ENCODE data around the gene NARF. TPM values are rescaled to one million over a fixed set of nuclear protein-coding genes. Genes with fewer than 3 reads are reported as not detected.
A peak's percentile ranks its signal among the peaks of the same experiment; 100 is the strongest.

NARF gene
- total and polyA plus RNA-seq, 2 donors from 2014 or later = 29.1 to 45.8 TPM

DNA sequence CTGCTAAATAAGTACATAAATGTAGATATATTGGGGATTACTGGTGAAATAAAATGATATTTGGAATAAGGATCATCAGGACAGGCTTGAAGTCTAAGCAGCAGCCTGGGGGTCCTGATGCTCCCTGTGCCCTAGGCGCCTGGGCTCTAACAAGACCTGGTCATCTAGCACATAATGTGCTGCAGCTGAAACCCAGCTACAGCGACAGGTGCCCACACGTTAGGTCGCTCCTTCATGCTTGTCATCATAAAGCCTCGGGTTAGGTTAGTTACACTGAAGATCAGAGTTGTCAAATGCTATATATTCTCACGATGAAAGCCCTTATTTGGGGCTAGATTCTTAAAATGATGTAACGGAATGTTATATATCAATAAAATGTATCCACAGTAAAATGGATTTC, 11.5 kb downstream of the NARF start:
- Histone ChIP-seq H3K4me1 (ENCODE audit: control insufficient read depth in 2 of 3, insufficient read depth in 2 of 3, low read depth in 1 of 3, low read length in 3 of 3) (no peaks in the 10 kb centered on the region), H3K27ac (ENCODE audit: low read depth in 2 of 2, low read length in 2 of 2) (no peak overlapping the region), H3K9ac (ENCODE audit: low read length in 3 of 3) (no peak overlapping the region), H3K27me3 (ENCODE audit: control insufficient read depth, insufficient read depth, low read length) (no peaks in the 10 kb centered on the region), H3K4me3 (ENCODE audit: low read length in 3 of 3) (no peak overlapping the region), H3K9me3 (ENCODE audit: control insufficient read depth in 2 of 3, insufficient read depth in 1 of 3, low read length in 3 of 3) (no peaks in the 10 kb centered on the region), H3K36me3 (ENCODE audit: control insufficient read depth in 2 of 3, insufficient read depth in 3 of 3, low read length in 3 of 3) (peaks cover 2 to 23% (median 9%) of the 10 kb centered on the region in 3 donors)
- FAIRE-seq = no peak
- intact Hi-C loops (cut with DNase I) = no loop called here
- peak in 1 of 5 donors; percentile 17 for DNase-seq
- TF ChIP-seq, protein P1, sequence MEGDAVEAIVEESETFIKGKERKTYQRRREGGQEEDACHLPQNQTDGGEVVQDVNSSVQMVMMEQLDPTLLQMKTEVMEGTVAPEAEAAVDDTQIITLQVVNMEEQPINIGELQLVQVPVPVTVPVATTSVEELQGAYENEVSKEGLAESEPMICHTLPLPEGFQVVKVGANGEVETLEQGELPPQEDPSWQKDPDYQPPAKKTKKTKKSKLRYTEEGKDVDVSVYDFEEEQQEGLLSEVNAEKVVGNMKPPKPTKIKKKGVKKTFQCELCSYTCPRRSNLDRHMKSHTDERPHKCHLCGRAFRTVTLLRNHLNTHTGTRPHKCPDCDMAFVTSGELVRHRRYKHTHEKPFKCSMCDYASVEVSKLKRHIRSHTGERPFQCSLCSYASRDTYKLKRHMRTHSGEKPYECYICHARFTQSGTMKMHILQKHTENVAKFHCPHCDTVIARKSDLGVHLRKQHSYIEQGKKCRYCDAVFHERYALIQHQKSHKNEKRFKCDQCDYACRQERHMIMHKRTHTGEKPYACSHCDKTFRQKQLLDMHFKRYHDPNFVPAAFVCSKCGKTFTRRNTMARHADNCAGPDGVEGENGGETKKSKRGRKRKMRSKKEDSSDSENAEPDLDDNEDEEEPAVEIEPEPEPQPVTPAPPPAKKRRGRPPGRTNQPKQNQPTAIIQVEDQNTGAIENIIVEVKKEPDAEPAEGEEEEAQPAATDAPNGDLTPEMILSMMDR (IDR thresholded peaks at IDR 0.05; ENCODE audit: borderline replicate concordance, extremely low read depth, insufficient read depth) = no peak

DNA sequence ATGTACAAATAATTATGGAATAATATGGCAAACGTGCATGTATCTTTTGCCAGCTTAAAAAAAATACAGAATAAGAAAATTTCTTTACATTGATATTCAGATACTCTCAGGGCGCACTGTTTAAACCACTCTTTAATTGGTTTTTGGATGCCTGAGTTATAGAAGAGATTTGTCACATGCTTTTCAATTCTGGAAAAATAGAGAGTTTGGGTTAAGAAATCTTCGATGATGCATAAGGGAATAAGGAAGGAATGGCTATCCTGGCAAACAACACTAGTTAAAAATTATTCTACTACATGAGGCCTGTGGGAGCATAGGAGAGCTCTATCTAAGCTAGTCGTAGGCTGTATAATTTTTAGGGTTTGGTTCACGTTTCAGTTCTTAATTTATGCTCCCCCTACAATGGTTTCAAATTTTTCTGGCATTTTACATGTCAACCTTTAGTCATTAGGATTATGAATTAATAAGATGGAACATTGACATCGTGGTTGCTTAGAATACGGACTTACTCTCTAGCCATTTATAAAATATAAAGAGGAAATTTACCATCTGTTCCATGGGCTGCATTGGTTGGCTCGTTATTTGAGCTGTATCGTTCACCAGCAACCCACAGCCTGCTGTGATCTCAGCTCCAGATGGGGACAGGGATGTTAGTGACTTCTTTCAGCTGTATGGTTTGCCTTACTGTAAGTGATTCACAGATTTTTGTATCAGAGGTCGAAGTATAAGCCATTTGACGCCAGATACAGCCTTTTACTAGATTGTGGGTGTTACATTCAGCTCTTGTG, 15.9 kb downstream of the NARF start:
- H3K36me3 ChIP-seq (ENCODE audit: control insufficient read depth in 2 of 3, insufficient read depth in 3 of 3, low read length in 3 of 3) = peaks cover 0 to 16% (median 9%) of the 10 kb centered on the region in 3 donors
- no peaks in the 10 kb centered on the region for H3K27me3 ChIP-seq (ENCODE audit: control insufficient read depth, insufficient read depth, low read length)
- no peak overlapping the region for H3K27ac ChIP-seq (ENCODE audit: low read depth in 2 of 2, low read length in 2 of 2)
- peak in 1 of 5 donors; percentile 0 for DNase-seq
- H3K4me1 ChIP-seq (ENCODE audit: control insufficient read depth in 2 of 3, insufficient read depth in 2 of 3, low read depth in 1 of 3, low read length in 3 of 3) = no peaks in the 10 kb centered on the region
- no peak overlapping the region for H3K4me3 ChIP-seq (ENCODE audit: low read length in 3 of 3)
- H3K9me3 ChIP-seq (ENCODE audit: control insufficient read depth in 2 of 3, insufficient read depth in 1 of 3, low read length in 3 of 3) = no peaks in the 10 kb centered on the region
- TF ChIP-seq, protein P1 (IDR thresholded peaks at IDR 0.05; ENCODE audit: borderline replicate concordance, extremely low read depth, insufficient read depth) = no peak
- intact Hi-C loops (cut with DNase I) = no loop called here
- no peak overlapping the region for H3K9ac ChIP-seq (ENCODE audit: low read length in 3 of 3)
- no peak for FAIRE-seq

DNA sequence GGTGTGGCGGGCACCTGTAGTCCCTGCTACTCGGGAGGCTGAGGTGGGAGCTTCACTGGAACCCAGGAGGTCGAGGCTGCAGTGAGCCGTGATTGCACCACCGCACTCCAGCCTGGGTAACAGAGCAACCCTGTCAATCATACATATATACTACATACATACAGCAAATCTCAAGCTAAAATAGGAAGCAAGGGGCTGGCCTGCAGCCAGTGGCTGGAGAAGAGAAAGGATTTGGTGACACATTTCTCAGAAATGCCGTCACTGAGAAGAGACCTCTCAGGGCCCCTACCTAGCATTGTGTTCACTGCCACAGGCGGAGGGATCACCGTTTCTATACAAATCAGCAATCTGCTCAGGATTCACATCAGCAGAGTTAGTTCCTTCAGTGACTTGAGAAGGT, 16.9 kb downstream of the NARF start:
- DNase-seq = peak in 1 of 5 donors; percentile 33
- Histone ChIP-seq H3K9me3 (ENCODE audit: control insufficient read depth in 2 of 3, insufficient read depth in 1 of 3, low read length in 3 of 3) (no peaks in the 10 kb centered on the region), H3K27me3 (ENCODE audit: control insufficient read depth, insufficient read depth, low read length) (no peaks in the 10 kb centered on the region)

More for the DNA sequence above, 16.9 kb downstream of the NARF start:
- FAIRE-seq = no peak
- TF ChIP-seq, protein P1 (IDR thresholded peaks at IDR 0.05; ENCODE audit: borderline replicate concordance, extremely low read depth, insufficient read depth) = no peak
- Histone ChIP-seq H3K27ac (ENCODE audit: low read depth in 2 of 2, low read length in 2 of 2) (no peak overlapping the region), H3K4me3 (ENCODE audit: low read length in 3 of 3) (no peak overlapping the region), H3K36me3 (ENCODE audit: control insufficient read depth in 2 of 3, insufficient read depth in 3 of 3, low read length in 3 of 3) (peaks cover 3 to 25% (median 9%) of the 10 kb centered on the region in 3 donors), H3K9ac (ENCODE audit: low read length in 3 of 3) (no peak overlapping the region), H3K4me1 (ENCODE audit: control insufficient read depth in 2 of 3, insufficient read depth in 2 of 3, low read depth in 1 of 3, low read length in 3 of 3) (no peaks in the 10 kb centered on the region)
- intact Hi-C loops (cut with DNase I) = no loop called here
